ENCODE data around the gene BID. TPM values are rescaled to one million over a fixed set of nuclear protein-coding genes. Genes with fewer than 3 reads are reported as not detected.

The BID gene
- total RNA-seq, 4 donors from 2014 or later: 16.5 to 35.1 (median 27.5) TPM

- DNase-seq: peak; percentile 79 to 90 (median 88)
- Histone ChIP-seq H3K27me3 (no peaks in the 10 kb centered on the region), H3K27ac (peak overlapping the region in 2 of 4 donors; percentile 55 to 82), H3K36me3 (peaks cover 0 to 21% (median 0%) of the 10 kb centered on the region in 3 donors), H3K9me3 (no peaks in the 10 kb centered on the region), H3K4me1 (peaks cover 9 to 37% (median 13%) of the 10 kb centered on the region in 4 donors), H3K4me3 (no peak overlapping the region)
- TF ChIP-seq POLR2A (IDR thresholded peaks at IDR 0.05): no peak
- peak in 5 of 6 experiments; percentile 68 to 76 (median 74) for TF ChIP-seq CTCF (IDR thresholded peaks at IDR 0.05)
Measured at GRCh38 chr22:17785185-17786184, 11.2 kb upstream of the BID start.

GRCh38 chr22:17784776-17785175 lies 10.5 kb upstream of the BID start:
- no peak for TF ChIP-seq CTCF (IDR thresholded peaks at IDR 0.05)
- TF ChIP-seq POLR2A (IDR thresholded peaks at IDR 0.05): no peak
- H3K36me3 ChIP-seq: peaks cover 0 to 15% (median 0%) of the 10 kb centered on the region in 3 donors
- no peak overlapping the region for H3K4me3 ChIP-seq
- no peaks in the 10 kb centered on the region for H3K9me3 ChIP-seq
- DNase-seq: no peak
- peaks cover 9 to 37% (median 13%) of the 10 kb centered on the region in 4 donors for H3K4me1 ChIP-seq
- no peak overlapping the region for H3K27ac ChIP-seq
- no peaks in the 10 kb centered on the region for H3K27me3 ChIP-seq

- peaks cover 0 to 12% (median 0%) of the 10 kb centered on the region in 3 donors for H3K36me3 ChIP-seq
- H3K4me3 ChIP-seq: no peak overlapping the region
- no peak overlapping the region for H3K27ac ChIP-seq
- no peak for DNase-seq
- no peaks in the 10 kb centered on the region for H3K27me3 ChIP-seq
- H3K9me3 ChIP-seq: no peaks in the 10 kb centered on the region
- peaks cover 9 to 37% (median 13%) of the 10 kb centered on the region in 4 donors for H3K4me1 ChIP-seq
- TF ChIP-seq CTCF (IDR thresholded peaks at IDR 0.05) (no peak), POLR2A (IDR thresholded peaks at IDR 0.05) (no peak)
Measured at GRCh38 chr22:17783773-17784480, 9.7 kb upstream of the BID start.

GRCh38 chr22:17783312-17783711 lies 9.0 kb upstream of the BID start:
- no peak overlapping the region for H3K4me3 ChIP-seq
- H3K27ac ChIP-seq: no peak overlapping the region
- H3K27me3 ChIP-seq: no peaks in the 10 kb centered on the region
- peaks cover 9 to 37% (median 14%) of the 10 kb centered on the region in 4 donors for H3K4me1 ChIP-seq
- H3K36me3 ChIP-seq: peaks cover 0 to 6% (median 0%) of the 10 kb centered on the region in 3 donors
- no peaks in the 10 kb centered on the region for H3K9me3 ChIP-seq
- no peak for DNase-seq
- no peak for TF ChIP-seq CTCF (IDR thresholded peaks at IDR 0.05)
- TF ChIP-seq POLR2A (IDR thresholded peaks at IDR 0.05): no peak

- peak in 1 of 3 donors; percentile 73 for DNase-seq
- Histone ChIP-seq H3K4me3 (no peak overlapping the region), H3K27me3 (no peaks in the 10 kb centered on the region), H3K4me1 (peaks cover 9 to 37% (median 15%) of the 10 kb centered on the region in 4 donors), H3K9me3 (no peaks in the 10 kb centered on the region), H3K36me3 (no peaks in the 10 kb centered on the region), H3K27ac (peak overlapping the region in 2 of 4 donors; percentile 57 to 60)
- peak in 1 of 2 donors; percentile 8 for TF ChIP-seq POLR2A (IDR thresholded peaks at IDR 0.05)
- TF ChIP-seq CTCF (IDR thresholded peaks at IDR 0.05): no peak
Measured at GRCh38 chr22:17782621-17783020, 8.4 kb upstream of the BID start.

Measured in Peyer's patch (tissue), 4 donors.